Measurements from ENCODE around the gene KIF26B.
"Not testable (repeated sequence)": the region's sequence is repeated elsewhere in the genome, so short reads cannot be mapped to it uniquely, and the experiment has no call there.

KIF26B gene

GRCh38 chr1:245690156-245690690 lies 535.4 kb downstream of the KIF26B start:
- peak; percentile 67 to 72 (median 69) for DNase-seq

- no peak for DNase-seq
Measured at GRCh38 chr1:245690946-245691541, 536.3 kb downstream of the KIF26B start.

DNA sequence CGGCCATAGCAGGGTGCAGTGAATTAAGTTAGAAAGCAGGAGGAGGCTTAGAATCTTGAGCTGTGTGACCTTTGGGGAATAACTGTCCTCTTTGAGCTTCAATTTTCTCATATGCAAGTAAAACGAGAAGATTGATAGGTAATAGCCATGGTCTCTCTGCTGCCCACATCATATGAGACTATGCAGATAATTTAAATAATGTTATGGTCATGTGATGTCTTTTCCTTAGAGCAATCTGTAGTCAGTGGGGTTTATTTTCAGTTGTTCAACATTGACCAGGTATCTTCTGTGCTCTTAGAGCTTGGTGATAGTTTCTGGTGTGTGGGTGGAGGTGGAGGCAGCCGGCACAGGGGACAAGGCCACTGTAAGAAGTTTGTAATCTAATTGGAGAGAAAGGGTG lies 537.1 kb downstream of the KIF26B start:
- DNase-seq = no peak

DNA sequence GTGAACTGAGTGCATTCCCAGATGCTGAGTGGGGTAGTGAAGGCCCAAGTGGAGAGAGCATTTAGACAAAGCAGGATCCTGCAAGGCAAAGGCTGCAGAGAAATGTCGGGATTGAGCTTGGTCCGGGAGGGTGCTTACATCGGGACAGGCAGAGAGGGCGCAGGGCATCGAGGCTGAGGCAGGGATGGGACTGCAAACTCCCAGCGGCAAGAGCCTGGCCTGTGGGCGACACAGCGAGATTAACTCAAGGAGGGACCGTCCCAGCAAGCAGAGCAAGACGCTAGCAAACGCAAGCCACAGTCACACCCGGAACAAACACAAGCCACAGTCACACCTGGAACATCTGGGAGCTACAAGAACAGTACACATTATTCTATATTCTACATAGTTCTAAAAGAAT lies 537.5 kb downstream of the KIF26B start:
- no peak for DNase-seq

DNA sequence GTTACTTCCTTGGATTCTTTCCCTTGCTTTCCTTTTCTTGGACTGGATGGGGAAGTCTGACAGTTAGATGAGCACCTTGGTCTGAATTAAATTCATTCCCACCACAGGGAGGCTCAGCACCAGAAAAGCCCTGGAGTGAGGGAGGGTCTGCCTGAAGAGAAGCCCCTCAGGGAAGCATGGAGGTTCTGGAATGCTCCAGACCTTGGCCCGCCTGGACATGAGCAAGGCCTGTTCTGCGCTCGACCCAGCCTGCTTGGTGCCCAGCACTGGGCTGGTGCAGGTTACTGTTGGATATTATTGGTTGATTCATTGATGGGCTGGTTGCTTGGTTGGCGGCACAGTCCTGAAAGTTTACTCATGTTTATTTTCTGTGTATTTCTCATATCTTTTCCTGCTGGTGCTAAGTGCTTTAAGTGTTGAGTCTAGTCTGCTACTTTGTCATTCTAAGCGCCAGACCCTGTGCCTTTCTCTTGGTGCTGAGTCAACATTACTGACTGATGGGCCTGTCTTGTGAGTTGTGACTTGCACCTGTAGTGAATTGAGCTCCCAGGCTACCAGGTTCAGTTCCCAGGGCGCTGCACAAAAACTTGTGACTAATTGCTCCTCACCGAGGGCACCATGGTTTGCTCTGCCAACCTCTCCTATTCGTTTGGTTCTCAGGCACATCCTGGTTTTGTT lies 538.5 kb downstream of the KIF26B start:
- no peak for DNase-seq

GRCh38 chr1:245693941-245694752 lies 539.4 kb downstream of the KIF26B start:
- no peak for DNase-seq

DNA sequence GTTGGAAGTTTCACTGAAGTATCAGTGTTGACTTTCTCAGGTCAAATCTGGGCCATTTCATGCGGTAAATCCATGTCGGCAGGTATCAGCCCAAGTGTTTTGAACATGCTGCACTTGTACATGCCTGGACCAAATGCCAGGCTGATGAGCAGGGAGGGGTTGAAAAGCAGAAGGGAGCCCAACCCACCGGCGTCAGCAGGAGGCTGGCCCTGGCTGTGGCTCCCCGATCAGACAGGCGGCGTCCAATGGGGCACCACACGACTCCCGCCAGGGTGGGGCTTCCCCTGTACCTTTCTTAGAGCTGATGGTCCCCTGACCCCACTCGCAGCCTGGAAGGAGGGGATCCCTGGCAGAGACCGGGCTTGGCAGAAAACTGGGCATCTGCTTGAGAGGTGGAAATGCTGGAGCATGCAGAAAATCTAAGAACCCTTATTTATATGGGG lies 540.0 kb downstream of the KIF26B start:
- DNase-seq = no peak

GRCh38 chr1:245695211-245695610 lies 540.4 kb downstream of the KIF26B start:
- no peak for DNase-seq

DNA sequence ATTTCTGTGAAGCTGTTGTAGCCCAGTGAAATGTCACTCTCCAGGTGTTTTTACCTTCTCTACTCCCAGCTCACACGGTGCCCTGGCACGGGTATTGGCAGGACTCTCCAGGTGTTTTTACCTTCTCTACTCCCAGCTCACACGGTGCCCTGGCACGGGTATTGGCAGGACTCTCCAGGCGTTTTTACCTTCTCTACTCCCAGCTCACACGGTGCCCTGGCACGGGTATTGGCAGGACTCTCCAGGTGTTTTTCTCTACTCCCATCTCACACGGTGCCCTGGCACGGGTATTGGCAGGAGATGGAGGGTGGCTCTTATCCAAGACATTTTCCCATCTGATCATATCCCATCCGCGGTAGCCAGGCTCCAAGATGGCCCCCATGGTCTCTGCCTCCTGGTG lies 540.9 kb downstream of the KIF26B start:
- DNase-seq = not testable (repeated sequence)

- DNase-seq = no peak
Measured at GRCh38 chr1:245698116-245698515, 543.3 kb downstream of the KIF26B start.

- no peak for DNase-seq
Measured at GRCh38 chr1:245698860-245699259, 544.1 kb downstream of the KIF26B start.

GRCh38 chr1:245700631-245701030 lies 545.8 kb downstream of the KIF26B start:
- DNase-seq = no peak

DNA sequence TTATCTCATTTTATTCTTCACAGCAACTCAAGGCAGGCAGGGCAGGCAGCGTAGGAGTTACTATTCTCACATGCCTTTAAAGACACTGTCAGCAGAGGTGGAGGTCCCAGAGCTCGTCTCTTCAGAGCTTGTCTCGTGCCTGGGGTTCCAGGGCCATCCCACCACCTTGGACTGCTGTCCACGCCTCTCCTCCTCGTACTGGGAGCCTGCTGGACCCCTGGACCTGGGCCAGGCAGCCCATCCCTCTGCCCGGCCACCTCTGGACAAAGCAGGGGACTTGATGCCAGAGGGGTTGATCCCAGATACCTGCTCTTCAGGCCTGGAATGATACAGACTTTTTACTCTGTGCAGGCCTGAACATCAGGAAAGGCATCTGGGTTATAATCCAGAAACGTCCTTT lies 546.8 kb downstream of the KIF26B start:
- DNase-seq = no peak

DNA sequence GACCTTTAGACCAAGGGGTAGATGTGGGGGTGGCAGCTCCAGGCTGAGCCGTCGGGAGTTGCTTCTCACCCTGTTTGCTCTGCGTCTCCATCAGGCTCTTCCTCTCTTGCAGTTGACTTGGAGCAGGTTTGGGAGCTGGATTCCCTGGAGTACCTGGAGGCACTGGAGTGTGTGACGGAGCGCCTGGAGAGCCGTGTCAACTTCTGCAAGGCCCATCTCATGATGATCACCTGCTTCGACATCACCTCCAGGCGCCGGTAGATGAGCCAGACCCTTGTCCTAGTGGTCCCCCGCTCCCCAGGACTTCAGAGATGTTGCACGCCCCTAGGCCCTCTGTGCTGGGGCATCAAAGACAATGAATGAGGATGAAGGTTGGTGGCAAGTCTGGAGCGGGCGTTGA lies 547.6 kb downstream of the KIF26B start:
- no peak for DNase-seq

- DNase-seq = no peak
Measured at GRCh38 chr1:245704341-245704740, 549.6 kb downstream of the KIF26B start.

DNA sequence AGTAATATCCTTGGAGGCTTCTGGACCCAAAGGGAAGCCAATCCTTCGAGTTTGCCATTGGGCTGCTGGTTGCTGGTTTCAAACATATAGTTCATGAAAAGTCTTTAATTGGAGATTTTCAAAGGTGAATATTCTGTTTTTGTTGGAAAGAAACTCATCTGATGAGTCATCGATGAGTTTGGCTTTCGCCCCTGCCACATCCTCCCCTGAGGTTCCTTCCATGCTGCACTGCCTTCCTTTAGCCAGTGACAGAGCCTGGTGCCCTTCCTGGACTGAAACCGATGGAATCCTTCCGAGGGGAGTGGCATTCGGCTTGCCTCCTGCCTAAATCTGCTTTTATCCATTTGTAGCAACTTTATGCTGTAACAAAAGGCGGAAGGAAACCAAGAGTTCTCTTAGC lies 550.0 kb downstream of the KIF26B start:
- no peak for DNase-seq

- no peak for DNase-seq
Measured at GRCh38 chr1:245707941-245708340, 553.2 kb downstream of the KIF26B start.

GRCh38 chr1:245710961-245711903 lies 556.4 kb downstream of the KIF26B start:
- DNase-seq = no peak

DNA sequence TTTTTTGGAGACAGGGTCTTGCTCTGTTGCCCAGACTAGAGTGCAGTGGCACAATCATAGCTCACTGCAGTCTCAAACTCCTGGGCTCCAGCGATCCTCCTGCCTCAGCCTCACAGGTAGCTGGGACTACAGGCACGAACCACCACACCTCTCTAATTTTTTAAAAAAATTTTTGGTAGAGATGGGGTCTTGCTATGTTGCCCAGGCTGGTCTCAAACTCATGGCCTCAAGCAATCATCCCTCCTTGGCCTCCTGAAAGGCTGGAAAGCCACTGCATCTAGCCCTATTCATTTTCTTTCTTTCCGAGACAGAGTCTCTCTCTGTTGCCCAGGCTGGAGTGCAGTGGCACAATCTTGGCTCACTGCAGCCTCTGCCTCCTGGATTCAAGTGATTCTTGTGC lies 559.2 kb downstream of the KIF26B start:
- DNase-seq = not testable (repeated sequence)

DNA sequence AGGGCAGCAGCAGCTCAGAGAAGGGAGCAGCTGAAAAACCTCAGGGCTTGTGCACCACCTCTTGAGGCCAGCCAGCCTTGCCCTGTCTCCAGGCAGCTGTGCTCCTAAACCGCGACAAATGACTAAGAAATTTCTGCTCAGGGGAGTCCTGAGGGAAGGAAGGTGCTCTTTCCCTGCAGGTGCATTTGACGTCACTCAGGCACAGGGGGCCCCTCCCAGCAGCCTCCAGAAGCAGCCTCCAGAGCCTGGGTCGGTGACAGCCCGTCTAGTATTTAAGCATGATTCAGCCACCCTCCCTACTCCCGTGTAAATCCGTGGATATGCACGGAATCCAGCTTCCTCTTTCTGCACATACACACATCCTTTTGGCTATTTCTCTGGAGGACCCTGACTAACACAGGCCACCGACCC lies 560.5 kb downstream of the KIF26B start:
- peak in 1 of 3 donors; percentile 11 for DNase-seq

DNA sequence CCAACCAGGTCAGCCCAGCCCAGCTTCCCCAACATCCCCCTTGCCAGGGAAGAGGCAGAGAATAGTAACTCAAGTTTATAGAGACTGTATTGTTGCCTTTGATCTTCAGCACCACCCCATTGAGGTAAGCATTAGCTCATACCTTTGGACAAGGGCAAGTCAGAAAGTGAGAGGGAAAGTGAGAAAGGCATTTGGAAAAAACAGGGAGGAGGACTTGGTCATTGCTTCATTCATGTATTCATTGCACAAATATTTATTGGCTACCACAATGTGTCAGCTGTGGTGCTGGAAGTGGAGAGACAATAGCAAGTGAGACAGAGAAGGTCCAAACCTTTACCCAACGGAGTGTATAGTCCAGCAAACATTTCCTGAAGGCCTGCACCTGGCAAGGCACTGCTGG lies 561.2 kb downstream of the KIF26B start:
- DNase-seq = no peak

DNA sequence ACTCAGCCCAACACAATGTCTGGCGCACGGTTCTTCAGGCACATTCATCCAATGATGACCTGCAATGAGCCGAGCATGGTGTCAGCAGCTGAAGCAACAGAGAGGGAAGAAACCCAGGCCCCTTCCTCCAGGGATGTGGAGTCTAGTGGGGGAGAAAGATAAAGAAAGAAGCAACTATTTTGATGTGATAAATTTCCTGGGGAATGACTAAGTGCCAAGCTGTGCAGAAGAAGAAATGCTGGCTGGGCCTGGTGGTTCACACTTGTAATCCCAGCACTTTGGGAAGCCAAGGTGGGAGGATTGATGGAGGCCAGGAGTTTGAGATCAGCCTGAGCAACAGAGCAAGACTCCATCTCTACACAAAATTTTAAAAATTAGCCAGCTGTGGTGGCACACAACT lies 561.8 kb downstream of the KIF26B start:
- no peak for DNase-seq

GRCh38 chr1:245717611-245718010 lies 562.8 kb downstream of the KIF26B start:
- DNase-seq = no peak
